Putamen (tissue), 1 donor: ENCODE data around the gene ZNF440.
A peak's percentile ranks its signal among the peaks of the same experiment; 100 is the strongest.
"Not testable (repeated sequence)": the region's sequence is repeated elsewhere in the genome, so short reads cannot be mapped to it uniquely, and the experiment has no call there.

ENCODE experiments used
- DNase-seq: peaks from one replicate; pipeline ENCODE4 v3.0.0-alpha.2; 2016; ENCODE audit warnings: low spot score

Gene ZNF440

GRCh38 chr19:11828957-11829876 lies 15.1 kb downstream of the ZNF440 start:
- DNase-seq: not testable (repeated sequence)

DNA sequence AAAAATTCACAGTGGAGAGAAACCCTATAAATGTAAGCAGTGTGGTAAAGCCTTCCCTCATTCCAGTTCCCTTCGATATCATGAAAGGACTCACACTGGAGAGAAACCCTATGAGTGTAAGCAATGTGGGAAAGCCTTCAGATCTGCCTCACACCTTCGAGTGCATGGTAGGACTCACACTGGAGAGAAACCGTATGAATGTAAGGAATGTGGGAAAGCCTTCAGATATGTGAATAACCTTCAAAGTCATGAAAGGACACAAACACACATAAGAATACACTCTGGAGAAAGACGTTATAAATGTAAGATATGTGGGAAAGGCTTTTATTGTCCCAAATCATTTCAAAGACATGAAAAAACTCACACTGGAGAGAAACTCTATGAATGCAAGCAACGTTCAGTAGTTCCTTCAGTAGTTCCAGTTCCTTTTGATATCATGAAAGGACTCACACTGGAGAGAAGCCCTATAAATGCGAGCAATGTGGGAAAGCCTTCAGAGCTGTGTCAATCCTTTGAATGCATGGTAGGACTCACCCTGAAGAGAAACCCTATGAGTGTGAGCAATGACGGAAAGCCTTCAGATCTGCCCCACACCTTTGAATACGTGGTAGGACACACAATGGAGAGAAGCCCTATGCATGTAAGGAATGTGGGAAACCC lies 18.3 kb downstream of the ZNF440 start:
- no peak for DNase-seq

GRCh38 chr19:11833541-11833940 lies 19.5 kb downstream of the ZNF440 start:
- no peak for DNase-seq

DNA sequence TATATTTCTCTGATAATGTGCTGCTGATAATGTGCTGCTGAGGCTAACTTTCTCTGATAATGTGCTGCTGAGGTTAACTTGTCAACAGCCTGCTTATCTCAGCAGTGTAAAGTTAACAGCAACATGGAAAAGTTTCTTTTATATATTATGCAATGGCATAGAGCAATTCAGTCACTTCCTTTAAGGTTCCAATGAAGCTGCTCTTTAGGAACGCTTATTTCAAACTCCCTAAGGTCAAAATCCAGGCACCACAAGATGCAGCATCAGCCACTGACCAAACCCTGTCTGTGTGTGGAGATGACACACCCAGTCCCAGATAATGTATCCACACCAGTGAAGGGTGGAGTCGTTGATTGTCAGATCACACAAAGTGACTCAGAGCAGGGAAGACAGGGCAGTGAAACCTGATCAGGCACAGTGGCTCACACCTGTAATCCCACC lies 21.6 kb downstream of the ZNF440 start:
- not testable (repeated sequence) for DNase-seq

DNA sequence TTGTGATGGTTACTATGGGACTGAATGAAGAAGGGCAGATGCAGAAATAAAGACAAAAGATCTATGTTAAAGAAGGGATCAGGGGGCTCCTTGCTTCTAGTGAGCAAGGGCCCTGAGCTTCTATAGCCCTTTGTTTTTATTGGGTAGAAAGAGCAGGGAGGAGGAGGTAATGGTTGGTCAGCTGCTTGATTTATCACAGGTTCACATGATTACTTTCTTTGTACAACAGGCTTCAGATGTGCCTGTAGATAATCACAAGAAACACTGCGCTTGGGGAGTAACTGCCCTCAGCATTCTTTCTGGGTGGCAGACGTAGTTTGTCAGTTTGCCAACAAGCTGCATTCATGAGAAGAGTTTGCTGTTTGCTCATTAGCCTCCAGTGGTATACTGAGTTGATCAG lies 29.6 kb downstream of the ZNF440 start:
- no peak for DNase-seq

- not testable (repeated sequence) for DNase-seq
Observed at GRCh38 chr19:11847615-11848014, 33.5 kb downstream of the ZNF440 start.

GRCh38 chr19:11848200-11848593 lies 34.1 kb downstream of the ZNF440 start:
- no peak for DNase-seq

GRCh38 chr19:11848594-11849469 lies 34.8 kb downstream of the ZNF440 start, which contains the start of gene ZNF439:
TSS of gene ZNF439 (plus strand) at chr19:11848726. CDS start at chr19:11848868, 142 bp downstream.
- DNase-seq: peak; percentile 92

- not testable (repeated sequence) for DNase-seq
Observed at GRCh38 chr19:11850289-11850688, 36.2 kb downstream of the ZNF440 start.

- no peak for DNase-seq
Observed at GRCh38 chr19:11853358-11853757, 39.3 kb downstream of the ZNF440 start.

DNA sequence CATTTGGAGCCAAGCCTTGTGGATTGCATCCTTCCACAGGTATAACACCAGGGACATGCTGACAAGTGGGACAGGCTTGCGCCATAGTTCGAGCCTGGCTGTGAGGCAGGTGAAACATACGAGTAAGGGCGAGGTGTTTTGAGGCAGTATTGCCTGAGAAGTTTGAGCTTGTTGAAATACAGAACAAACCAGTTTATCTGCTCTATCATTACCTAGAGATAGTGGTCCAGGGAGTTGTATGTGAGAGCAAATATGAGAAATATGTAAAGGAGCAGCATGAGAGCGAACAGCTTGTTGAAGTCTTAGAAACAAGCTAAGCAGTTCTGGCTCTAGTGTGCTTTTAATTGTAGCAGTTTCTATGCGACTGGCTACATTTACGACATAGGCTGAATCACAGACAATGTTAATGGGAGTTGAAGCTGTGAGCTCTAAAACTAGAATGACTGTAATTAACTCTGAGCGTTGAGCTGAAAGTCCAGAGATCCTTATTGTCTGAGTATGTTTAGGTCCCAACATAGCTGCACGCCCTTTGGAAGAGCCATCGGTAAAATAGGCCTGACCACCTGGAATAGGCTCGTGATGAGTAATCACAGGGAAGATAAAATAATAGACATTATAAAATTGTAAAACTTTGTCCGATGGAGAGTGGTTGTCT lies 42.6 kb downstream of the ZNF440 start:
- DNase-seq: no peak

DNA sequence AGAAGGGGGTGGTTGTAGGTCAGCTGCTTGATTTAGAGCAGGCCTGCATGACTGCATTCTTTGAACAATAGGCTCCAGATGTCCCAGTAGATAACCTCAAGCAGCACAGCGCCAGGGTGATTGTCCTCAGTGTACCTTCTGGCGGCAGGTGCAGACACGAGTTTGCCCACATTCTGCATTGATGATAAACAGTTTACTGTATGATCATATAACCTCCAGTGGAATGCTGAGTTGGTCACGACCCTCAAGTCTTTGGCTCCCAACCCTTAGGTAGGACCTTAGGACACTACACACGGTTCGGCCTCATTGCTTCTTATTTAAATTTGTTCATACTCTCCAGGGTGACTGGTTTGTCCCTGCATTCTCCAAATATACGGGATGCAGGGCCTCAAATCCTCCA lies 46.6 kb downstream of the ZNF440 start:
- DNase-seq: no peak

DNA sequence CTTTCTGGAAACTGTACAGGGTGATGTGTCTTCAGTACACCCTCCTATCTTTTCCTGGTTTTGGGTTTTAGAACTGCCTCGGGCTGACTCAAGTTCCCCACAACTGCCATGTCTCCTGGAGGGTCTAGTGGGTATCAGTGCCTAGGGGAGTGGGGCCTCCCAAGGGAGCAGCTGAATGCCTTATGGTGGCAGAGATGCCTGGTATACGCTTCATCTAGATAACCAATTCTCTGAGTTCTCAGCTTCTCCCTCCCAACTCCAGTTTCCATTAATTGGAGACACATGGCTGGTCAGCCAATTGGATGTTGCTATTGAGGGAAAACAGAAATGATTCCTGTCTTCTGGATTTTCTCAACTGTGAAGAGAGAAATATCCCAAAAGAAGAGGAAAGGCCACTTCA lies 47.2 kb downstream of the ZNF440 start:
- no peak for DNase-seq

- DNase-seq: not testable (repeated sequence)
Observed at GRCh38 chr19:11867766-11868165, 53.7 kb downstream of the ZNF440 start.

- DNase-seq: no peak
Observed at GRCh38 chr19:11868188-11868587, 54.1 kb downstream of the ZNF440 start.

DNA sequence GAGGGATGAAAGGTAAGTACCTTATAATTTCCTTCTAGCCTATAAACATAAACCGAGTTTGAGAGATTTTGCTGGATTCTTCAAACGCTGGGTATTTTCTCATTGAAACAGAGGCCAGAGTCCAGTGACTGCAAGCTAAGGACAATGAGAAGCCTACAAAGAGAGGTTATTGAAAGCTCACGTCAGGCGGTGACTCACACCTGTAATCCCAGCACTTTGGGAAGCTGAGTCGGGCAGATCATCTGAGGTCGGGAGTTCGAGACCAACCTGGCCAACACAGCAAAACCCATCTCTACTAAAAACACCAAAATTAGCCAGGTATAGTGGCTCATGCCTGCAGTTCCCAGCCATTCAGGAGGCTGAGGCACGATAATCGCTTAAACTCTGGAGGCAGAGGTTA lies 58.6 kb downstream of the ZNF440 start:
- DNase-seq: no peak

GRCh38 chr19:11873762-11874161 lies 59.7 kb downstream of the ZNF440 start:
- no peak for DNase-seq

DNA sequence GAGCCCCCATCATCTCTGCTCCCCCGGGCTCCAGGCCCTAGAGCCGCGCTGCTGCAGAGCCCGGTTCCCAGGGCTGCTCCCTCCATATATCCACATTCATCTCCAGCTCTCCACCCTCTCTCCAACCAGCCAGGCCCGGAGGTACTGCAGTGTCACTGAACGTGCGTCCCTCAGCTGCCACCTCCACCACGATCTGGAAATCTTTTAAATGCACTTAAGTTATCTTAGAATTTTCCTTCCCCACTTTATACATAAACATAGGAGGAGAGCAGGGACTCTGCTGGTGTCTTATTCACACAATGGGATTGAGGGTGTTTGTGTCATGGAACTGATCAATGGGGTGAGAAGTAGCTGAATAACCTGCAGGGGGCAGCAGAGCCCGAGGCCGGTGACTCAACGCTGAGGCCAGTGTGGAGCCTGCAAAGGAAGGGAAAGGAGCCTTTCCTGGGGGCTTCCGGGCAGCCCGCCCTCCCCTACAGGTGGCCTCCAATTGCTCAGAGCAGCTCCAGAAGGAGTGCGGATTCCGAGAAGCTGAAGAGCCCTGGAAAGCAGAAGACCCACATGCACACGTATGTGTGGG lies 65.7 kb downstream of the ZNF440 start:
- not testable (repeated sequence) for DNase-seq

GRCh38 chr19:11880598-11880997 lies 66.5 kb downstream of the ZNF440 start:
- no peak for DNase-seq

- DNase-seq: peak; percentile 30
Observed at GRCh38 chr19:11881151-11881800, 67.2 kb downstream of the ZNF440 start.

DNA sequence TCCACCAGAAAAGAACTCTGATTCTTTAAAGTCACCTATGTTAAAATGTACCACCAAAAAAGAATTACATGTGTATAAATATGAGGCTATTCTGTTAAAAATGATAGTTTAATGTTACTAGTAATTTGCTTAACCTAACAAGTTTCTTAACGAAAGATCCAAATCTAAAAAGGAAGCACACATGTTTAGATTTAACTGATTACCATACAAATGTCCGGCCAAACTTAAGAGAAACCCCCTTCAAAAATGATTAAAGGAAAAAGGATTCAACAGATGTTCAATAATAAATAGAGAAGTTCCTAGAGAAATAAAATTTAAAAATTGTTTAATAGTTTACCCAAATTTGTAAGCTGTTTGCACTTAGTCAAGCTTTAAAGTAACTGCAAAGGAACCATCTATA lies 68.5 kb downstream of the ZNF440 start:
- no peak for DNase-seq
